GM10847 (cell line): ENCODE measurements around the gene NDUFC1.

Experiments used
- POLR2A ChIP-seq: IDR thresholded peaks from 2 replicates; pipeline ENCODE4 v1.6.1; 2011; ENCODE audit not compliant: insufficient read length; ENCODE audit errors: extremely low read depth

The NDUFC1 gene

GRCh38 chr4:139301113-139301820 is 1.0 kb downstream of the NDUFC1 start, which contains the start of gene NAA15:
Gene NAA15 (plus strand): TSS chr4:139301505. CDS start chr4:139301778, 273 bp downstream.
- TF ChIP-seq POLR2A, result peak; percentile 18

GRCh38 chr4:139300431-139301112 is 1.7 kb downstream of the NDUFC1 start:
- no peak for TF ChIP-seq POLR2A

GRCh38 chr4:139299536-139299935 is 2.7 kb downstream of the NDUFC1 start:
- TF ChIP-seq POLR2A, result no peak

- TF ChIP-seq POLR2A, result no peak
Measured at GRCh38 chr4:139297001-139297410, 5.3 kb downstream of the NDUFC1 start.

- no peak for TF ChIP-seq POLR2A
Measured at GRCh38 chr4:139295942-139296299, 6.4 kb downstream of the NDUFC1 start.

- peak; percentile 61 for TF ChIP-seq POLR2A
Measured at GRCh38 chr4:139295206-139295941, 6.9 kb downstream of the NDUFC1 start.

- no peak for TF ChIP-seq POLR2A
Measured at GRCh38 chr4:139286186-139286698, 16.0 kb downstream of the NDUFC1 start.

GRCh38 chr4:139282721-139283075 is 19.6 kb downstream of the NDUFC1 start:
- no peak for TF ChIP-seq POLR2A

GRCh38 chr4:139282065-139282720 is 20.1 kb downstream of the NDUFC1 start:
- TF ChIP-seq POLR2A, result no peak

GRCh38 chr4:139279760-139280620 is 22.3 kb downstream of the NDUFC1 start, which contains the start of gene MGARP:
Gene MGARP (minus strand): TSS chr4:139280225. CDS start chr4:139280158, 67 bp downstream.
- no peak for TF ChIP-seq POLR2A

GRCh38 chr4:139278912-139279759 is 23.1 kb downstream of the NDUFC1 start:
- no peak for TF ChIP-seq POLR2A

- no peak for TF ChIP-seq POLR2A
Measured at GRCh38 chr4:139278485-139278884, 23.8 kb downstream of the NDUFC1 start.

- TF ChIP-seq POLR2A, result no peak
Measured at GRCh38 chr4:139275281-139275735, 27.0 kb downstream of the NDUFC1 start.
